CD4-positive, alpha-beta T cell treated with Interleukin-6 for 4 hours (primary cell): ENCODE results near the gene MYOM1.
"Not testable (repeated sequence)": the region's sequence is repeated elsewhere in the genome, so short reads cannot be mapped to it uniquely, and the experiment has no call there.

Experiments used
- DNase-seq: peaks from one replicate; pipeline ENCODE4 v3.0.0-alpha.2; 2020; ENCODE audit warnings: mixed read lengths

The MYOM1 gene

GRCh38 chr18:3248658-3249359, 29.0 kb upstream of the MYOM1 start:
- peak; percentile 27 for DNase-seq

DNA sequence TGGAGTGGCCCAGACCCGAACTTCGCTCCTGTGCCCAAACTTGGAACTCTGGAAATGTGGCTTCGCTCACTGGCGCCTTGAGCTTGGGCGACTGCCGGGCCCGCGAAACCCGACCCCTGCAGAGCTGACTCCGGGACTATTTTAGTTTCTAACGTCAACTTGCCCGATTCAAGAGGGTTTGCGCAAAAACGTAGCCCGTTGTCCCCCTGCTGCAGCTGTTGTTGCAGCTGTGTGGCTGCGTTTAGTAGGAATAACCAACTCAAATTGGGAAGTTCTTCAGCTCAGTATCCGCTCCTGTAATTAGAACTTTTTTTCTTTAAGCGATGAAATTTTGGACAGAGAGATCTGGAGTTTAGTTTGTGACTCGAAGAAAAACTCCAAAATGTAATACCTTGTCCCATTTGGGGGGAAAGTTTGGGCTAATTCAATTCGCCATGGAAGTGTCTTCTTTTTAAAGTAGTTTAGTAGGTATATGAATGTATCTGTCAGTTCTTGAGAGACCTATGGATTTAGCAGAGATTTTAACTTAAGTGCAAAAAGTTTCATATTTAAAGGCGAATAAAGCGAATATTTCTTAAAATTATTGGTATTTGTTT, 28.4 kb upstream of the MYOM1 start:
- DNase-seq = peak; percentile 45

GRCh38 chr18:3247240-3248061, 27.7 kb upstream of the MYOM1 start, which contains the start of gene MYL12A:
Gene MYL12A, plus strand, starts transcription at chr18:3247801. Its CDS starts 5,447 bp downstream, at chr18:3253248.
- DNase-seq = peak; percentile 95

- DNase-seq = peak; percentile 15
Observed at GRCh38 chr18:3246635-3247239, 27.0 kb upstream of the MYOM1 start.

- peak; percentile 79 for DNase-seq
Observed at GRCh38 chr18:3245853-3246634, 26.3 kb upstream of the MYOM1 start.

- no peak for DNase-seq
Observed at GRCh38 chr18:3245185-3245564, 25.4 kb upstream of the MYOM1 start.

GRCh38 chr18:3238742-3239141, 19.0 kb upstream of the MYOM1 start:
- no peak for DNase-seq

DNA sequence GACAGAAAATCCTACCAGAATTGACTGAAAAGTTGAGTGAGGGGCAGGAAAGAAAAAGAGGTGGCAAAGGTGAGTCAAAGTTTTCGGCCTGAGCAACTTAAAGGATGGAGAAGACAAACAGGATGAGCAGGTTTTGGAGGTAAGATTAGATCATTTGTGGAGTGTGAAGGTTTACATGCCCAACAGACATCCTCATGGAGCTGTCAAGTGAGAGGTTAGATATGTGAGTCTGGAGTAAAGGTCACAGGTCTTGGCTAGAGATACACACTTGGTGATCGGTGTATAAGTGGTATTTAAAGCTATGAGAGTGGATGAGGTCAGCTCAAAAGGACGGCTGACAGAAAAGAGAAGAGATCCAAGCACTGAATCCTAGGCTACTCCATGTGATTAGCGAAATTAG, 16.7 kb upstream of the MYOM1 start:
- DNase-seq = no peak

GRCh38 chr18:3235846-3236245, 16.1 kb upstream of the MYOM1 start:
- DNase-seq = no peak

- DNase-seq = no peak
Observed at GRCh38 chr18:3234457-3234856, 14.7 kb upstream of the MYOM1 start.

GRCh38 chr18:3233433-3234168, 13.8 kb upstream of the MYOM1 start:
- no peak for DNase-seq

DNA sequence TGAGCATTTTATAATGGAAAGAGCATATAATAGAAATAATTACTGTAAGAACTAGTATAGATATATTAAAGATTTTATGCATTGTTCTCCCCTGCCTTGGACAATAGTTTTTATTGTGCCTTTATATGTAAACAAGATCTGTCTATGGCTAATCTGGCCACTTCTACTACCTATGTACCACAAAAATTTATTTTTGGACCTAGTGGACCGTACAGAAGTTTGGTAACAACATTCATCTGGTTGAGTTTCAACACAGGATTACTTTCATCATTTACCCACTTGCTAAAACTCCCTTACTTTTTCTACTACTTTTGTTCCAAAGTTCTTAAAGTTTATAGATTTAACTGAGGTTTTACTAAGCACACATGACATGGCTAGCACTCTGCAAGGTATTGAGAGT, 13.2 kb upstream of the MYOM1 start:
- no peak for DNase-seq

DNA sequence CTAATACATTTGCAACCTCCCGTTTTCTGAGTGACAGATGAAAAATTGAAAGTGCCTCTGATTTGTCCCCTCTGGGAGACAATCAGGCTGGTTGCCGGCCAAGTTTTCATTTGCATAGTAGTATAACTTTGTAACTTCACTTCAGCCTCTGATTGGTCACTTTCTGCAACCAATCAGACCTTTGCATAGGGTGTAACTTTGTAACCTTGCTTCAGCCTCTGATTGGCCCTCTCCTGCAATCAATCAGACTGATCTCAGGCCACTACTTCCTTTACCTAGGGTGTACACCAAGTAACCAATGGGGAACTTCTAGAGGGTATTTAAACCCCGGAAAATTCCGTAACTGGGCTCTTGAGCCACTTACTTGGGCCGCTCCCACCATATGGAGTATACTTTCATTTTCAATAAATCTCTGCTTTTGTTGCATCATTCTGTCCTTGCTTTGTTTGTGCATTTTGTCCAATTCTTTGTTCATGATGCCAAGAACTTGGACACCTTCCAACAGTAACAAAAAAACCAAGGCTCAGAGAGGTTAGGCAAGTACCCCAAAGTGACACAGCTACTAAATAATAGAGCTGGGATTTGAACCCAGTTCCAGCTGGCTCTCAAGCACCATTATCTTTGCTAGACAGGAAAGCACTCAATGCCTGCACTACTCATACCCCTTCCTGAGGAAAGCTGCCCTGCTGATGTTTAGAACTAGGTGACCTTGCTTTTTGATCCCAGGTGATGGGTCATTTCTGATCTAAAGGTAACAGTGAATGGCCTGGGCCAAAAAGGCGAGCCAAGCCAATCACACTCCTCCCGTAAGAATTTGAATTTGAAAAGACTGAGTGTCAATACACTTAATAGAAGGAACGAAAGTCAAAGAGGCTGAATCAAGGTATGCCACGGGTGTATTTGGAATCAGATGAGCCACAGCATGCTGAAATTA, 10.9 kb upstream of the MYOM1 start:
- DNase-seq = no peak

- DNase-seq = no peak
Observed at GRCh38 chr18:3226048-3226447, 6.3 kb upstream of the MYOM1 start.

GRCh38 chr18:3225588-3225987, 5.8 kb upstream of the MYOM1 start:
- DNase-seq = no peak

DNA sequence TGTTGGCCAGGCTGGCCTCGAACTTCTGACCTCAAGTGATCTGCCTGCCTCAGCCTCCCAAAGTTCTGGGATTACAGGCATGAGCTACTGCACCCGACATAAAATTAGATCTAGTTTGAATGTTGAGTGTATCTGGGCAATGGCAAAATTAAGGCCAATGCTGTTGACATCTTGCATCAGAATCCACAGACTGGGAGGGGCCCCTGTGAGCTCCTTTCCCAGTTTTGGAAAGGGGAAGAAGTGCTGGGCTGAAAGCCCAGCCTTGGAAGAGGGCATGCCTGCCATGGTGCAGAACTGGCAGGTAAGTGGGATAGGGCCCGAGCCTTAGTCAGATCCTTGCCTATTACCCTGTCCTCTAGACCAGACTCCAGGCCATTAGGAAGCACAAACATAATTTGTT, 4.5 kb upstream of the MYOM1 start:
- no peak for DNase-seq

GRCh38 chr18:3223356-3223755, 3.6 kb upstream of the MYOM1 start:
- DNase-seq = no peak

DNA sequence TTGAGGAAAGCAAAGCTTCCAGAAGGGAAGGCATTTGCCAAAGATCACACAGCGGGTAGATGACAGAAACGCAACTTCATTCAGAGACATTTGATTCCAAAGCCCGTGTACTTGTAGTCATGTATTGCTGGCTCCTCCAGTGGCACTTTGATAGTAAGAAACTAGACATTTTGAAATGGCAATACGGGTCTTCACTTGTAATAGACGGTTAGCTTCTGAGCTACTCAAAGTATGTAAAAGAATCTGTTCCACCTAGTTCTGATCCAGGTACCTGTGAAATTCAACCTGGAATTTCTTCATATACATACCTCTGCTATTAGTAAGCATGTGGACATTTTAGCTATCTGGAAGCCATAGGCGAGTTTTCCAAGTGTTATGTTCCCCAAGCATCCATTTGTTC, 1.7 kb upstream of the MYOM1 start:
- DNase-seq = no peak

- not testable (repeated sequence) for DNase-seq
Observed at GRCh38 chr18:3220868-3221267, 1.1 kb upstream of the MYOM1 start.

DNA sequence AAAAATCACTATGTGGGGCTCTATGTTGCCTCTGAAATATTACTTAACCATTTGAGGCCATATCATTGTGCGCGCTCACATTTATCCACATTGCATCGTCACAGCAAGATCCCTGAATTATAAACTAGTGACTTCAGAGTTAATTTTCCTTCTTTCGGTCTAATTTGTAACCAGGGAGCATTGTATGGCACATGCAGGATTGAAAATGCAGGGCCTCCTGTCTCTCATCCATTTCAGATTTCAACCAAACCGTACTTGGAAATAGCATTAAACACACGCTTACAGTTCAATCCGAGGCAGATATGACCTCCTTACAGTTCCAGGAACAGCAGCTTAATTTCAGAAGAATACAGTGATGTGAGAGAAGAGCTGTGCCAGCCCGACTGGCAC, 532 bp downstream of the MYOM1 start:
- DNase-seq = no peak

GRCh38 chr18:3218819-3219218, 949 bp downstream of the MYOM1 start:
- DNase-seq = no peak
